Suprapubic skin (tissue), 4 donors: ENCODE results near the gene ITFG2.

Experiments
- CTCF ChIP-seq, 2 donors: fragments of 200-600 bp in 1 of 2; fragments of 450-650 bp in 1 of 2; sonication (generic) in 1 of 2; IDR thresholded peaks; one replicate each; pipeline ENCODE4 v1.5.1; 2016 to 2019; ENCODE audit warnings: antibody characterized with exemption in 2 of 2, mild to moderate bottlenecking in 1 of 2, moderate library complexity in 1 of 2
- EP300 ChIP-seq: sonication (generic); formaldehyde crosslinking; IDR thresholded peaks from one replicate; pipeline ENCODE4 v1.6.1; 2017; ENCODE audit warnings: antibody characterized with exemption
- POLR2A ChIP-seq, 2 donors: fragments of 450-650 bp; IDR thresholded peaks; one replicate each; pipeline ENCODE4 v1.6.1; 2017; ENCODE audit warnings: antibody characterized with exemption in 2 of 2, mild to moderate bottlenecking in 2 of 2, moderate library complexity in 2 of 2
- POLR2AphosphoS5 ChIP-seq, 3 donors: sonication (generic); formaldehyde crosslinking; IDR thresholded peaks; one replicate each; pipeline ENCODE4 v1.6.1; 2017; ENCODE audit warnings: antibody characterized with exemption in 3 of 3

- TF ChIP-seq CTCF (IDR thresholded peaks at IDR 0.05) (no peak), POLR2A (IDR thresholded peaks at IDR 0.05) (no peak), POLR2AphosphoS5 (IDR thresholded peaks at IDR 0.05) (no peak), EP300 (no peak)
These were observed 51.7 kb downstream of the ITFG2 start for GRCh38 chr12:2864198-2864597.
